B cell (primary cell): Measurements from ENCODE around the gene VTI1A. TPM values are rescaled to one million over a fixed set of nuclear protein-coding genes. Genes with fewer than 3 reads are reported as not detected.

Experiments
- ATAC-seq: fragments of 200-7000 bp; cut with Tn5 transposase; one replicate; pipeline ENCODE4 v1.10.0; 2021; ENCODE audit warnings: low read depth, mild to moderate bottlenecking, moderate number of reproducible peaks, moderate library complexity
- CTCF ChIA-PET: fragments of 350-600 bp; sonication (Branson Sonifier 250); formaldehyde crosslinking; loops from one replicate; lab custom pipeline; 2021; ENCODE audit warnings: antibody characterized with exemption, inconsistent platforms; lab: Charles Lee
- POLR2A ChIA-PET: fragments of 350-600 bp; sonication (Branson Sonifier 250); formaldehyde crosslinking; loops from one replicate; lab custom pipeline; 2021; ENCODE audit warnings: antibody characterized with exemption; lab: Charles Lee
- DNase-seq: peaks from one replicate; pipeline ENCODE4 v3.0.0; 2013
- H2AFZ ChIP-seq: 2 replicates; pipeline ENCODE4 v1.6.1; 2012; ENCODE audit warnings: mild to moderate bottlenecking, low read depth, low read length; ENCODE audit not compliant: insufficient read depth, poor library complexity, severe bottlenecking
- H3K27ac ChIP-seq, 2 donors: 1 replicate in 1 of 2; 2 replicates in 1 of 2; pipeline ENCODE4 v1.5.1; 2012 to 2013; ENCODE audit warnings: low read length in 2 of 2, mild to moderate bottlenecking in 2 of 2, moderate library complexity in 1 of 2
- H3K27me3 ChIP-seq, 4 experiments: fragments of 200-600 bp in 1 of 4; sonication (generic) in 1 of 4; replicated peaks in 1 of 4; 1 replicate in 2 of 4; 2 replicates in 2 of 4; pipeline versions ENCODE4 v1.6.1 to v1.7.0; 2013 to 2016; ENCODE audit warnings: low read length in 3 of 4, mild to moderate bottlenecking in 2 of 4, mixed read lengths in 1 of 4, moderate library complexity in 1 of 4; ENCODE audit not compliant: insufficient read depth in 4 of 4, control insufficient read depth in 3 of 4; ENCODE audit errors: control extremely low read depth in 1 of 4
- H3K36me3 ChIP-seq, 2 experiments: replicated peaks in 1 of 2; 1 replicate in 1 of 2; 2 replicates in 1 of 2; pipeline versions ENCODE4 v1.6.1 to v1.7.1; 2013; ENCODE audit warnings: low read length in 1 of 2; ENCODE audit not compliant: insufficient read depth in 2 of 2, control insufficient read depth in 1 of 2; ENCODE audit errors: control extremely low read depth in 1 of 2, extremely low read depth in 1 of 2
- H3K4me1 ChIP-seq, 2 donors: fragments of 200-600 bp in 1 of 2; sonication (generic) in 1 of 2; 1 replicate in 1 of 2; 2 replicates in 1 of 2; pipeline versions ENCODE4 v1.5.1 to v1.6.1; 2013 to 2017; ENCODE audit warnings: low read length in 2 of 2; ENCODE audit not compliant: control insufficient read depth in 2 of 2, insufficient read depth in 2 of 2
- H3K4me2 ChIP-seq: replicated peaks from 2 replicates; pipeline ENCODE3; 2012; ENCODE audit warnings: mild to moderate bottlenecking, low read depth, low read length; ENCODE audit not compliant: poor library complexity, severe bottlenecking
- H3K4me3 ChIP-seq, 5 experiments: fragments of 200-600 bp in 1 of 5; sonication (generic) in 1 of 5; 1 replicate in 3 of 5; 2 replicates in 2 of 5; pipeline versions ENCODE4 v1.5.1 to v1.7.0; 2011 to 2016; ENCODE audit warnings: low read length in 4 of 5, mild to moderate bottlenecking in 4 of 5, low read depth in 2 of 5, control low read depth in 1 of 5, moderate library complexity in 1 of 5; ENCODE audit not compliant: insufficient read depth in 1 of 5; ENCODE audit errors: control extremely low read depth in 1 of 5, extremely low read depth in 1 of 5
- H3K79me2 ChIP-seq: fragments of 200-600 bp; sonication (generic); one replicate; pipeline ENCODE4 v1.6.0; 2016; ENCODE audit warnings: low read length; ENCODE audit not compliant: control insufficient read depth, insufficient read depth
- H3K9ac ChIP-seq: fragments of 200-600 bp; sonication (generic); 2 replicates; pipeline ENCODE4 v1.6.1; 2017; ENCODE audit warnings: mild to moderate bottlenecking, low read length, moderate library complexity
- H3K9me3 ChIP-seq, 3 donors: one replicate each; pipeline versions ENCODE4 v1.6.1 to v1.7.1; 2013; ENCODE audit warnings: low read length in 2 of 3; ENCODE audit not compliant: control insufficient read depth in 2 of 3, insufficient read depth in 1 of 3; ENCODE audit errors: control extremely low read depth in 1 of 3
- H4K20me1 ChIP-seq: 2 replicates; pipeline ENCODE4 v1.6.0; 2012; ENCODE audit warnings: mild to moderate bottlenecking, low read length; ENCODE audit not compliant: insufficient read depth, control insufficient read depth, poor library complexity, severe bottlenecking
- H3K27ac Mint-ChIP-seq: one replicate; pipeline ENCODE4 v1.8.0; 2021; ENCODE audit warnings: mixed read lengths
- H3K27me3 Mint-ChIP-seq: one replicate; pipeline ENCODE4 v1.8.0; 2021; ENCODE audit warnings: mixed read lengths
- H3K4me1 Mint-ChIP-seq: one replicate; pipeline ENCODE4 v1.8.0; 2021; ENCODE audit warnings: mixed read lengths
- H3K4me3 Mint-ChIP-seq: one replicate; pipeline ENCODE4 v1.8.0; 2021; ENCODE audit warnings: mixed read lengths
- H3K9me3 Mint-ChIP-seq: one replicate; pipeline ENCODE4 v1.8.0; 2022; ENCODE audit warnings: mixed read lengths; ENCODE audit not compliant: insufficient read depth
- EZH2 ChIP-seq: IDR thresholded peaks from 2 replicates; pipeline ENCODE4 v1.6.1; 2012; ENCODE audit warnings: borderline replicate concordance, low read depth, mild to moderate bottlenecking, moderate library complexity, low read length; ENCODE audit not compliant: insufficient read depth, poor library complexity, severe bottlenecking
- WGBS: methylation state at CpG from one replicate; pipeline ENCODE4 v1.1.5; 2013; ENCODE audit warnings: missing lambda C conversion rate; ENCODE audit not compliant: insufficient coverage; 5-methylcytosine and 5-hydroxymethylcytosine counted together
- intact Hi-C: fragments of 100-400 bp; cut with micrococcal nuclease; formaldehyde crosslinking; loops from one replicate; pipeline ENCODE4 v1.10.0; 2022
- polyA plus RNA-seq: library from polyadenylated mRNA; depleted of rRNA; stranded (reverse); fragments of >200 nt; gene quantifications from 2 replicates; pipeline ENCODE4 v1.2.3, GENCODE V29; 2012
- total RNA-seq, 2 donors: library from RNA; stranded (reverse); fragments of 120-200 nt in 1 of 2; gene quantifications; 1 replicate in 1 of 2; 2 replicates in 1 of 2; pipeline versions ENCODE4 v1.2.3 to v1.2.4, GENCODE V29; 2013 to 2022
- TF ChIP-seq, protein P1 (sequence below): fragments of 200-600 bp; IDR thresholded peaks from one replicate; pipeline ENCODE4 v1.8.0; 2022; ENCODE audit warnings: antibody characterized with exemption, mild to moderate bottlenecking

VTI1A gene
- total and polyA plus RNA-seq, 2 donors (not counting 1 experiment from before 2014, with no cell fraction given), result 20.0 to 84.1 TPM

DNA sequence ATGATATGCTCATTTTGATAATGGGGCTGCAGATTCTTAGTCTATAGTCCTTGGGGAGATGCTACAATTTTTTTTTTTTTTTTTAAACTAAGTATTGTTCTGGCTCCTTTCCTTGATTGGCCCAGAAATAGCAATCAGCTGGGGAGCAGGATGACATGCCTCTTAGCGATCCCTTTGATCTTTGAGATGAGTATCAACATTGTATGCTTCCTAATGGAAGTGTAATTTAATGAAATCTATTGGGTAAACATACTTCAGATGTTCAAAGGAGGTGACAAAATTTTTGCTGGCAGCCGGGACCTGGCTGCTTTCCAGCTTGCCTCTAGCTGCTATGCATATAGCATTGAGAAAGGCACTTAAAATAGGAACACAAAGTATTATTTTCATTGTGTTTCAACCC lies 43.5 kb downstream of the VTI1A start:
- CTCF ChIA-PET, result no interaction called here
- no peak overlapping the region for H3K4me3 ChIP-seq
- no peak overlapping the region for H2AFZ ChIP-seq
- POLR2A ChIA-PET, result no interaction called here
- H3K9ac ChIP-seq, result no peak overlapping the region
- H3K27me3 ChIP-seq, result no peaks in the 10 kb centered on the region
- Mint-ChIP-seq H3K27ac (no peak overlapping the region), H3K4me3 (no peak overlapping the region), H3K4me1 (no peaks in the 10 kb centered on the region), H3K27me3 (no peaks in the 10 kb centered on the region), H3K9me3 (no peaks in the 10 kb centered on the region)
- ATAC-seq, result no peak
- DNase-seq, result no peak
- intact Hi-C loops, result no loop called here
- no peak for TF ChIP-seq EZH2
- TF ChIP-seq, protein P1, sequence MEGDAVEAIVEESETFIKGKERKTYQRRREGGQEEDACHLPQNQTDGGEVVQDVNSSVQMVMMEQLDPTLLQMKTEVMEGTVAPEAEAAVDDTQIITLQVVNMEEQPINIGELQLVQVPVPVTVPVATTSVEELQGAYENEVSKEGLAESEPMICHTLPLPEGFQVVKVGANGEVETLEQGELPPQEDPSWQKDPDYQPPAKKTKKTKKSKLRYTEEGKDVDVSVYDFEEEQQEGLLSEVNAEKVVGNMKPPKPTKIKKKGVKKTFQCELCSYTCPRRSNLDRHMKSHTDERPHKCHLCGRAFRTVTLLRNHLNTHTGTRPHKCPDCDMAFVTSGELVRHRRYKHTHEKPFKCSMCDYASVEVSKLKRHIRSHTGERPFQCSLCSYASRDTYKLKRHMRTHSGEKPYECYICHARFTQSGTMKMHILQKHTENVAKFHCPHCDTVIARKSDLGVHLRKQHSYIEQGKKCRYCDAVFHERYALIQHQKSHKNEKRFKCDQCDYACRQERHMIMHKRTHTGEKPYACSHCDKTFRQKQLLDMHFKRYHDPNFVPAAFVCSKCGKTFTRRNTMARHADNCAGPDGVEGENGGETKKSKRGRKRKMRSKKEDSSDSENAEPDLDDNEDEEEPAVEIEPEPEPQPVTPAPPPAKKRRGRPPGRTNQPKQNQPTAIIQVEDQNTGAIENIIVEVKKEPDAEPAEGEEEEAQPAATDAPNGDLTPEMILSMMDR, result no peak
- no peak overlapping the region for H3K27ac ChIP-seq
- peaks cover 15% of the 10 kb centered on the region for H3K79me2 ChIP-seq
- H3K36me3 ChIP-seq, result no peaks in the 10 kb centered on the region
- H4K20me1 ChIP-seq, result no peaks in the 10 kb centered on the region
- H3K4me2 ChIP-seq, result no peak overlapping the region
- no peaks in the 10 kb centered on the region for H3K9me3 ChIP-seq
- 86% methylated on average over 2 of the region's 2 CpGs for WGBS
- no peaks in the 10 kb centered on the region for H3K4me1 ChIP-seq

DNA sequence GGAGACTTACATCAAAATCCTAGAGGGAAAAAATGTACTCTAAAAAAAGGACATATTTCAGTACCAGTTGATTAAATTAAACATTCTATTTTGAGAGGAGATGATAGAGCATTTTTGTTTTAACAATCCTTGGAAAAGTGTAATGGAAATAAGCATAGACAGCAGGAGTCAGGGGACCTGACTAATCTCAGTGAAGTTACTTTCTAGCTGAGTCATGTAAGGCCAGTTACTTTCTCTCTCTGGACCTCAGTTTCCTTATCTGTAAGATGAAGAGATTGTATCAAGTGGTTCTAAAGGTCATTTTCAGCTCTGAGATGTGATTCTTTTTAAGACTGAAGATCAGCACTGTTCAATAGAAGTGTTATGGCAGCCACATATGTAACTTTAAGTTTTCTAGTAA lies 44.1 kb downstream of the VTI1A start:
- Histone ChIP-seq H3K36me3 (no peaks in the 10 kb centered on the region), H2AFZ (no peak overlapping the region), H3K4me1 (no peaks in the 10 kb centered on the region), H3K27ac (no peak overlapping the region), H4K20me1 (no peaks in the 10 kb centered on the region), H3K9me3 (no peaks in the 10 kb centered on the region), H3K27me3 (no peaks in the 10 kb centered on the region), H3K4me3 (no peak overlapping the region), H3K79me2 (peaks cover 19% of the 10 kb centered on the region), H3K4me2 (no peak overlapping the region), H3K9ac (no peak overlapping the region)
- no peaks in the 10 kb centered on the region for H3K27me3 Mint-ChIP-seq
- intact Hi-C loops, result no loop called here
- no peaks in the 10 kb centered on the region for H3K4me1 Mint-ChIP-seq
- ChIA-PET POLR2A (no interaction called here), CTCF (interaction anchor here (1.5 kb wide), 1 partner anchor 21 kb away, joined by 3 read pairs; no protein-coding TSS in a partner anchor)
- no peak overlapping the region for H3K4me3 Mint-ChIP-seq
- no peak overlapping the region for H3K27ac Mint-ChIP-seq
- ATAC-seq, result no peak
- DNase-seq, result no peak
- no peaks in the 10 kb centered on the region for H3K9me3 Mint-ChIP-seq
- TF ChIP-seq, protein P1, result no peak
- no peak for TF ChIP-seq EZH2
